ENCODE results near the gene NUDT1.

NUDT1 gene

DNA sequence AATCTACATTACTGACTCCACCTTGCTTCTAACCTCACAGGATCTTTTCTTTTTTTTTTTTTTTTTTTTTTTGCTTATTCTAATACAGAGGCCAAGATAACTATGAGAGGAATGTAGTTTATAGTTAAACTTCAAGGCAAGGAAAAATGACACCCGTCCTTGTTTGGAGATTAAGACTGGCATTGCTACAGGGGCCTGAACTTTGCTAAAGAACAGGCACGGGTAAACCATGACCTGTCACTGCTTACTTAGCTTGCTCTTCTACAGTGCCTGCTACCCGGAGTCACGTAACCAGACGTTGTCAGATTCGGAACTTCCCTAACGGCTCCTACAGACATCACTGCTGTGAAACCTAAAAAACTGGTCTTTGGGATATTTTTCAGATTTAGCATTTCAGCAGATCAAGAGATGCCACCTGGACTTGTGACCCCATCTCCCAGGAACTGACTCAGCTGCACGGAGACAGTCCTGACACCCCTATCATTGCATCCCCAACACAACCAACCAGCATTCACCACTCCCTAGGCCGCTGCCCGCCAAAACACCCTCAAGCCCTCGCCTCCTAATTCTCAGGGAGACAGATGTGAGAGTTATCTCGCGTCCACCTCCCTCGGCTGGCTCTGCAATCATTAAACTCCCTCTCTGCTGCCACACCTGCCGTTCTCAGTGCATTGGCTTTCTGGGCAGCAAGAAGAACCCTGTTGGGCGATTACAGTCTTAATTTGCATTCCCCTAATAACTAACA lies 36.8 kb upstream of the NUDT1 start:
- no peak for DNase-seq

DNA sequence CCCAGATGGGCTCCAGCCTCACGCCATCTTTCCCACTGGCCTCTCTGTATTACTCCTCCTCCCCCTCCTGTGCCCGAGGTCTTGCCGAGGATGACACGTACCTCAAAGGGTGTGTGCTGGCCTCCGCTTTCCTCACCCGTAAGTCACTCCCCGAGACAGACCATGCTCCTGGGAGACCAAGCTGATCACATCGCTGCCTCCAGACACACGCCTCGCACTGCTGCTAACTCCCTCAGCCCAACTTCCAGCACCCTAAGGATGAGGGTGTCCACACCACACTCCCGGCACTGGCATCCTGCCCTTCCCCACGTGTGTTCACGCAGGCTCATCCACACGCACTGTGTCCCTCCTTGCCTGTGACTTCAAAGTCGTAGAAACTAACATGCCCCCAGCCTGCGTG lies 33.3 kb upstream of the NUDT1 start:
- DNase-seq = no peak

DNA sequence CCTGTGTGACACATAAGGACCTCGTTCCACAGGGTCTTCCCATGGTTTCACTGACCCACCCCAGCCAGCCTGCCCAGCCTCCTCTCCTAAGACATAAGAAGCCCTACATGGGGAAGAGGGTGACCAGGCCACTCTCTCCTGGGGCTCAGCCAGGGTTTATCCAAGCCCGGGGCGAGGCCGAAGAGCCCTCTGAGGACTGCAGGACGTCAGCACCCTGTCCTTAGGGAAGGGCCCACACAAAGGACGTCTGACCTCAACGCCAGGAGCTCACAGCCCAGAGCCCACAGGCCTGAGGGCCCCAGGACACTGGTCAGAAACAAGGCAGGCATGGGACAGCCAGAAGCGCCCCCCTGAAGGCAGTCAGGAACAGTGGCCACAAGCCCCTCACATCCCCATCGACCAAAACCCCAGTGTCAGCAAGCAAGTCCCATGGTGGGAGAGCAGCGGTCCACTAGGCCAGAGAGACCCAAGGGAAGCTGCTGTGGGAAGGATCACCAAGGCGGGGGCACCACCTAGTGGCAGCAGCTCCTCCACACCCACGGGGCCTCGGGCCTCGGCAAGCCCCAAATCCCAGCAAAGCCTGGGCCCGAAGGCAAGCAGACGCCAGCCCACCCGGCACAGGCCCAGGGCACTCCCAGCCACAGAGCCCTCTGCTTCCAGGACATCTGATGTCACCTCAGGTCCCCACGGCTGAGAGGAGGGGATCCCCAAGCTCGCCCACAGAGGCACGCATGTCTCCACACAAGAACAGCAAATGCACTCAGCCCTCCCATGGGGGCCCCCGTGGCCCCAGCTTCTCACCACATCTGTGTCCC lies 32.7 kb upstream of the NUDT1 start:
- DNase-seq = peak; percentile 81

DNA sequence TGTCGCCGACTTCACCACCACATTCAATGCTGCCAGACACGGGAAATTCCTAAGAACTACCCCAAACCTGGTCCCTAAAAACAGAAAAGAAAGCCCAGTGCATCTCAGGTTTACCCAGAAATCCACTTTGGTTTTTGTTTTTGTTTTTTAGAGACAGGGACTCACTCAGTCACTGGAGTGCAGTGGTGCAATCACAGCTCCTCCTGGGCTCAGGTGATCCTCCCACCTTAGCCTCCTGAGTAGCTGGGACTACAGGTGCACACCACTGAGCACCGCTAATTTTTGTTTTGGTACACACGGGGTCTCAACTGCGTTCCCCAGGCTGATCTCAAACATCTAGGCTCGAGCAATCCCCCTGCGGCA lies 32.1 kb upstream of the NUDT1 start:
- DNase-seq = no peak

DNA sequence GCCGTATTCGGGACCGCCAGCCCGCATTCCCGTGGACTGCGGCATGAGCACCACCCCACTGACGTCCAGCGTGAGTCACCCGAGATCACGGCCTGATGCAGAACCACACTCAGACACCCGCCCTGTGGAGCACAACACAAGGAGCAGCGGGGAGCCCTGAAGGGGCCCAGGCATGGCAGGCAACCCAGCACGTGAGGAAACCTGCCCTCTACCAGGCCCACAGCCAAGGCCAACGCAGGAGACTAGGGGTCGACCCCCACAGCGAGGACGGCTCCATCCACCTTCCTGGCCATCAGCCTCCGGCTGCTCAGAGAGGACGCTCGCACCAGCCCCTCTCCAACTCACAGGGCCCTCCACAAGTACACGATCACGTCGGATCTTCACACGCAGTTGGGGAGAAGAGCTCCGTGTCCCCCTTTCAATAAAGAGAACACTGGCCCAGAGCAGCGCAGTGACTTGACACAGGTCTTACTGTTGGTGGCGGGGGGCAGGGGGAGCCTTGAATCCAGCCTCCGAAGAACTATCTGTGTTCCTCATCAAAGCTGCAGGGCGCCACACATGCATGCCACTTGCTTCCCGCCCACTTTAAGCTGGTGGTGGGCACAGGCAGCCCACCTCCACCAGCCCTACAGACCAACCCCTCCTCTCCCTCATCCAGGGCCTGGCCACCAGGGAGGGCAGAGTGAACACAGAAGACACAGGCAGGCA lies 31.3 kb upstream of the NUDT1 start:
- no peak for DNase-seq

DNA sequence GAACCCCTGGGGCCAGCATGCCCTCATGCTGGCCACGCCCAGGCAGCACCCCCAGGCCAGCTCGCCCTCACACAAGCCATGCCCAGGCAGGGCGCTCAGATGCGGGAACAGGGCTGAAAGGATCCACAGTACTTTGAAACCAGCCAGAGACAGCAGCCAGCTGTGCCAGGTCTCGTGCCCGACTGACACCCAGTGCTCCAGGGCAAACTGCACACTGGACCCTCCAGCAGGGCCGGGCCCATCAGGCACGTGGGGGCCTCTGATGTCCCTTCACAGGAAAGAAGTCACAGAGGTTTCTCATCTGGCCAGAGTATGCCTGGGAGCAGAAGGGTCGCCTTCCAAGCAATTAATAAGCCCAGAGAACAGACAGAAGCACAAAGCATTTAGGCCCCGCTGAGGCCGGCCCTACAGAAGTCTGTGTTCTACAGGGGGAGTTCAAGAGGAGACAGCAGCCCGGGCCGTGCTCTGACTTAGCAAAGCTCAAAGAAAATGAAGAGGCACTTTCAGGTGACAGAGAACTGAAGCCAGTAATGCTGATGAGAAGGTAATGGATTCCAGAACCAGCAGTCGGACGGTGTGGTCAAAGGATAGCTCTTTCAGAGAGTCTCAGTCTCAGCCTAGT lies 30.7 kb upstream of the NUDT1 start:
- DNase-seq = no peak

DNA sequence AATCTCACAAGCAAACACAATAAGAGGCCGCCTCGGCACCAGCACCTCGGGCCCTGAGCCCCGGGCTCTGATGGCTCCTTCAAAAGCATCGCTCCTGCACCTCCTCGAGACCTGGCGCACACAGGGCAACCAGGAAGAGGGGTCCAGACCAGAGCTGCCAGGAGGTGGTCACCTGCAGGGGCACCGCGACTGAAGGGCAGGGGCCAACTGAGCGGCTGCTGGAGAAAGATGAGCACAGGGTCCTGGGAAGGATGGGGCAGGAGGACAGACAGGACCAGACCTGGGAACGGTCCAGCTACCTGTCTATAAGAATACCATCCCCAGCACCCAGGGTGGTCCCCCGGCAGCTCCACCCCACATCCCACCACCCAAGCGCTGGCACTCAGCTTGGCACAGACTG lies 30.1 kb upstream of the NUDT1 start:
- no peak for DNase-seq

DNA sequence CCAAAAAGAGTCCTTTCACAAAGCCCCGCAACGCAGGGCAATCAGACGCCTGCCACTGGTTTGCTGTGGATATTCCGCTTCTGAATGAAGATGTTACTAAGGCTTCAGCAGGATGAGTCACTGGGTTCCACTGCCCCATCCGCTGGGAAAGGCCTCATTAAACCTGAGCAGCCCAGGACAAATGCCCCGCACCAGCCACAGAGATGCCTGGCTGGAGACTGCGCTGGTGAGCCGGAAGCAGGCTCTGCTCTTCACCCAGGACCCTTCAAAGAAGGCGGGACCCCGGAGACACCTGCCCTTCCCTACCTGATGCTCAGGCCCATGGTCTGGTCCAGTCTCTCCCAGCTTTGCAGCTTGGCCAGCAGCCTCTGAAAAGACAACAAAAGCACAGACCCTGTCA lies 29.1 kb upstream of the NUDT1 start:
- DNase-seq = no peak

DNA sequence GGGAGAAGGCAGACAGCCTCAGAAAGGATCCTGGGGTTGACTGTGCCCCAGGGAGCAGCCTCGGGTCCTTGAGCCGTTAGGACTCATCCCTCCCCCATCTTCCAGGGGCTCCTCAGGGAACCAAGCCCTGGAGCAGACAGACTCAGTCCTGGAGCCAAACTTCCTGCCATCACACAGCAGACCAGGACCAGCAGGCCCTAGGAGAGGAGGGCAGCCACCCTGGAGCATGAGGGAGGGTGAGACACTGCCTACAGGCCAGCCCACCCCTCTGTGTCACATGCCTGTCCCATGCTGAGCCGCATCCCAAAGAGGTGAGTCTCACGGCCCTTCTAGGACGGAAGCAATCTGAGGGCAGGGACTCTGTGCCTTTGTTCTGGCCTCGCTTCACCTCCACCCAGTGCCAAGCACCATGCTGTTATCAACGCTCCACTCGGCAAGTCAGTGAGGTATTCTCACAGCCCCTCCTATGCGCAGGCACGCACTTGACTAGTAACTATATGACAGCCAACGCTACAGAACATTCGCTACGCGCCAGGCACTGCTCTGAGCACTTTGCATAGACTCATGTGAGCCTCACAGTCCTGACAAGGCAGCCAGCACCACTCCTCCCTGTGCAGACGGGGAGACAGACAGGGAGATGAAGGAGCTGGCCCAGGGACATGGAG lies 28.3 kb upstream of the NUDT1 start:
- DNase-seq = no peak

DNA sequence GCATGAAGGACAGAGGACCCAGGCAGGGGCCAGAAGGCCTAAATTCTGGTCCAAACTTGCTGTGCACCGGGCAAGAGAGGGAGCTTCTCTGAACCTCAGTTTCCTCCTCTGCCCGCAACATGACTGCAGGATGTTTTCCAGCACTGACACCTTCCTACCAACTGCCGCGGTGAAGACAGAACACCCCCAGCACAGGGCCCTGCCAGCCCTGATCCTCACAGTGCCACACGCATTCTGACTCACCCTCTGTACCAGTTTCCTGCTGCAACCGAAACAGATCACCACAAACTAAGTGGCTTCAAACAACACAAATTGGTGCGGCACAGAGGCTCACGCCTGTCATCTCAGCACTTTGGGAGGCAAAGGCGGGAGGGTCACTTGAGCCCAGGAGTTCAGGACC lies 27.4 kb upstream of the NUDT1 start:
- no peak for DNase-seq

DNA sequence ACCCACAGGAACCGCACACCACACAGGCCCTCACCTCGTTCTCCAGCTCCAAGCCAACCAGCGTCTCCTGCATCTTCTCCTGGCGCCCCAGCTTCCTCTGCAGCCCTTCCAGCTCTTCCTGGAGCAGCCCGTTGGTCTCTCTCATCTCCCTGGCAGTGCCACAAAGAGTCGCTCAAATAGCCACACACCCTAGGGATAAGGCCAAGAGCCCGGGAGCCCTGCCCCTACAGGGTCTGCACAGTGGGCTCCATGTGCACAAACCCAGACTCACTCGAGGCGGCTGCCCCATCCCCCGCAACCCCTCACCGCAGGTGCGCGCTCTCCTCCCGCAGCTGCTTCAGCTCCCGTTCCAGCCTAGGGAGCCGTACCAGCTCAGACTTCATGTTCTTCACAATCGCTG lies 26.2 kb upstream of the NUDT1 start:
- DNase-seq = no peak

DNA sequence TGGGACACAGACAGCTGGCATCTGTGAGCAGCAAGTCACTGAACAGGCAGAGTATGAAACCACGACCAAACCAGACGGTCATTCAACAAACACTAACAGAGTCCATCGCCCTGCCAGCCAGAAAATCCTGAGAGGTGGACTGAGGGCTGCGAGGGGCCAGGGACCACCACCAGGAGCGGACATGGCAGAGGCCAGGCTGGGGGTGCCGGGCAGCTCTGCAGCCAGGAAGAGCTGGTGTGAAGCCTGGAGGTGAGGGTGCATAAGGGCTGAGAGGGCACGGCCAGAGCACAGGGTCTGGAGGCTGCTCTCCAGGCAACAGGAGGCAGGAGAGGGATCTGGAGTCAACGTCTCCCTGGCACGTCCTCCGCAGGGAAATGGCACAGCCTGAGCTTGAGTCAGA lies 24.8 kb upstream of the NUDT1 start:
- DNase-seq = no peak

DNA sequence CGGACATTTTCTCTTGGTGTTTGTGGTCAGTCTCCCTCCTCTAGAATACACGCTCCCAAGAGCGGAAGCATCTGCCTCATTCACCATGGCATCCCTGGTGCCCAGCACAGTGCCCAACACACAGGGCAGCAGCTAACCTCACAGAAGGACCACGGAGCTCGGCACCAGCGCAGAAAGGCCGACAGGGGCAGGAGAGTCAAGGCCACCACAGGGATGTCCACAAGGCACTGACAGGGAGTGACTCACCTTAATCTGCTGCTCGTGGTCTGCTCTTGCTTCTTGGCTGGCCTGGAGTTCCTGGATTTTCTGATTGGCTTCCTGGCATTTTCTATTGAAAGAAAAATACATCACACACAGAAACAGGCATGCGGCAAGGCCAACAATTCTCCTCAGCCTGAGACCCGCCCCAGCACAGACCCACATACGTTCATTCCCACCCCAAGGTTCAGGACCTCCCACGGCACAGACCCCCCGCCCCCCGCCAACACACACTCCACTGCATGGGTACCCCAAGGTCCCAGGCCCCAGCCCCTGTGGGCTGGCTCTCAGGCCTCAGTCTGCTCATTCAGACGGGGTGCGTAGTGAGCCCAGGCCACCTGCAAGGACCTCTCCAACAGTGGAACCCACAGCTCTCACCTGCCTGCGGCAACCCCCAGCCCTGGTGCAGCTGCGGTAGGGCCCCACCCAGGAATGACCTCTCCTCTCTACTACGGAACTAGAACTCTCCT lies 24.1 kb upstream of the NUDT1 start:
- no peak for DNase-seq

DNA sequence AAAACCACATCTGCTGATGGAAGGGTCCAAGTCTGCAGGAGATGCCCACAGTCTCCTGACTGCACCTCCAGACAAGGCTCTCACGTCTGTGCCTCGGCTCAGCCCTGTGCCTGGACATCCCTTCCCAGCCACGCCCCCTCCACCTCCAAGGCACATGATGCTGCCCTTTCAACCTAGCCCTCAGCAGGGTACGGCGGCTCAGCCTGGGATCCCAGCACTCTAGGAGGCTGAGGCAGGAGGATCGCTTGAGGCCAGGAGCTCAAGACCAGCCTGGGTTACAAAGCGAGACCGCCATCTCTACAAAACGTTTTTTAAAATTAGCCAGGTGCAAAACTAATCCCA lies 23.6 kb upstream of the NUDT1 start:
- no peak for DNase-seq

DNA sequence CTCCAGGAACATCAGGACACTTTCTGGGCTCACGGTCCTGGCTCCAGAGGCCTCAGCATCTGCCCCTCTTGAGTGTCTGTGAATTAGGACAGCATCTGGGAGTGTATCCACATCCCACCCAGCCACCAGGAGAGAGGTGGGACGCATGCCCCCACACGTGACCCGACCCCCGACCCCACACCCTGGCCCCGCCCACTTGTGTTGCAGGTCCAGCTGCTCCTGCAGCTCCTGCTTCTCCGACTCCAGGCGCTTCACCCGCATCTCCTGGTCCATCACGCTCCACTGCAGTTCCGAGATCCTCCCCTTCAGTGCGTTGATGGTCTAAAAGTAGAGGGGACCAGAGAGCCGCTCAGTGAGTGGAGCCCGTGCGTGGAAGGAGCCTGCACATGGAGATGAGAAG lies 22.9 kb upstream of the NUDT1 start:
- DNase-seq = no peak

DNA sequence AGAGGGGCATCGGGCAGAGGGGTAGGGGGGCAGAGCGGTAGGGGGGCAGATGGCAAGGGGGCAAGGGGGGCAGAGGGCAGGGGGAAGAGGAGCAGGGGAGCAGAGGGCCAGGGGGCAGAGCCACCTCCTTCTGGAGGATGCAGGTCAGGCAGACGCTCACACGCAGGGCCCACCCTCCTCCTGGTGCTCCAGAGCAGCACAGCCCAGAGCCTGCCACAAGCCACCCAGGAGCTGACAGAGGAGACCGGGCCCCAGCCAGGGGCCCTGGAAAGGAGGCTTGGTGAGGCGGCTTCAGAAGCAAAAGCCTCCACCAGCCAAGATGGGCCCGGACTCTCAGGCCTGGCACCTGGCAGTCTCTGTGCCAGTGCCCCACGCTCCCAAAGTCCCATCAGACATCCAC lies 22.4 kb upstream of the NUDT1 start:
- DNase-seq = no peak

DNA sequence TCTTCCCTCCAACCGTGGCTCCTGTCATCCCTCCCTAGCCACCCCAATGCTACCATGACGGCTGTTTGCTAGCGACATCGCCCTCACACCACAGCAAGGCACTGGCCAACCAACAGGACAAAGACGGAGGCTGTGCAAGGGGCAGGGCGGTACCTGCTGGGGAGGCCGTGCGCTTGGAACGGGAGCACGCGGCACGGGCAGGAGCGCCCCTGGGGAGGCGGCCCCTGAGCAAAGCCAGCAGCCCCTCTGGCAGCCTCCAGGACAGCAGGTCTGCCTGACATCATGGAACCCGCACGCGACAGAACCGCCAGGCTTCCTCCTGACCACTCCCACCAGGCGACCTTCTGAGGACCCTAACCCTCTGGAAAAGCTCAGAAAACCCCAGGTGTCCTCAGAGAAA lies 22.0 kb upstream of the NUDT1 start:
- DNase-seq = no peak

DNA sequence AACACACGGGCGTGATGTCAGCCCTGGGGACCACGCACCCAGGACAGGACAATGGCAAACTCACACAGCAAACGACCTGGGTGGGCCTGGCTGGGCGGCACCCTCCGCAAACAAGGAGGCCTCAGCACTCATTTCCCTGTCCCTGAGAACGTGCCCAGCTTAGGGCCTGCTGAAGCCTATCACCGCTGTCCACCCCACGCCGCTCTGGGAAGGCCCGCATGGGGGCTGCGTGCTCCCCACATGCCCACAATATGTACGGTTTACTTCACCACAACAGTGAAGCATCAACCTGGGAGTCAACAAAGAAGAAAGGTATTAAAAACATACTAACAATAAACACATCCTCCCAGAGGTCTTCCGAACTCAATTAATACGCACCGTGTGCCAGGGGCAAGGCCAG lies 21.5 kb upstream of the NUDT1 start:
- no peak for DNase-seq

DNA sequence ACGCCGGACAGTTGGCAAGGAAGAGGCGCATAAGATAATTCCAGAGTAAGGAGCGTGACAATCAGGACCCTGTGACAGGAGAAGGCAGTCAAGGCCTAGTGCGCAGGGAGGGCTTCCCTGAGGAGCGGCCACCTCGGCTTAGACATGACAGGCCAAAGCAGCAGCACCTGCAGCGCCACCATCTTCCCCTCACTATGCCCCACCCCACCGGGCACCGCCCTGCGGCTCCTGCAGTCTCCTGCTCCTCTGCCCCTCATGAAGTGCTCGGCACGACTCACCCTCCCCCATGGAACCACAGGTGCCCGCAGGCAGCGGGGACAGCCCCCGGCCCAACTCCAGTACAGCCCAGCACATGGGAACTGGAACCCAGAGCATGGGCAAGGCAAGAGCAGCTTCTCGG lies 21.1 kb upstream of the NUDT1 start:
- no peak for DNase-seq

DNA sequence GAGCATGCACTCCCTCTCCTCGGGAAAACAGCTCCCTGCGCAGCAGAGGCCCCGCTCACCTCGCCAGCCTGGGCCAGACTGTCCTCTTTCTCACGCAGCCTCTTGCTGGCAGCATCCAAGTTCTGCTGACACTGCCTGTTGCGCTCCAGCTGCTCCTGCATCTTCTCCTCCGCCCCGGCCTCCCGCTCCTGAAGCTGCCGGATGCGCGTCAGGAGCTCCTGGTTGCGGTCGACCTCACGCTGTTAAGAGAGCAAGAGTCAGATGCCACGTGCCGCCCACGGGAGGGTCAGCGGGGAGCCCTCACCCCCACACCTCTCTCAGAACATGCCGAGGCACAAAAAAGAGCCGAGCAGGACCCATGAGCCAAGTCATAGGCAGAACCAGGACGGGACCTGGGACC lies 19.5 kb upstream of the NUDT1 start:
- DNase-seq = no peak

DNA sequence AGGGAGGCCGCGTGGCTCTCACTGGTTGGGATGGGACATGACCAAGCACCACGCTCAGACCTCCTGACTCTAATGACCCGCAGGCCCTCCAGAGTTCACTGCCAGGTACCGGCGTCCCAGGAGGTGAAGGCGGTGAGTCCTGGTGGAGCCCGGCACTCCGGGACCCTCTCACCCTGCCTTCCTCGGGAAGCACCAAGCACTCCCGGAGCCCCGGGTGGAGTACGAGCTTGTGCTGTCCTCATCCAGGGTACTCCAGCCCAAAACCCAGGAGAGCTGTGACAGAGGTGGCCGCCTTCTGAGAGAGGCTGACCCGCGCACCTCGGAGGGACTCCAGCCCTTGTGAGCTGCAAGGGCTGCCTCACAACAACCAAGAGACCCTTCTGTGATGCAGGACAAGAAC lies 18.7 kb upstream of the NUDT1 start:
- no peak for DNase-seq

DNA sequence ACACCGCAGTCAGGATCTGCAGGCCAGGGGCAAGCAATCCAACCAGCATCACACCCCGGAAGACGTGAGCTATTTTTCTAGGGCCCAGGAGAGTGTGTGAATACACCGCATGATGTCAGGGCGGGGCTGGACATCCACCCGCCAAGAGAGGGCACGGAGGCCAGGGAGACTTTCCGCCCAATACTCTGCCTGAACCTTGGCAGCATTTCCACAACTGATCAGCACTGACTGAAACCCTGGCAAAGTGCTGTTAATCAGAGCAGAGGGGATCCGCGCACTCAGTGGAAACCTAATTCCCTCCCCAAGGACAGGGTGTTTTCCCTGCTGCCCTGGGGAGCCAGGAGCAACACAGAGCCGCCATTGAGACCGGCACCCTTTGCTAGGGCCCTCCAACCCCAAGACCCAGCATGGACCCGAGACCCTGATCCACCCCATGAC lies 17.5 kb upstream of the NUDT1 start:
- DNase-seq = no peak

DNA sequence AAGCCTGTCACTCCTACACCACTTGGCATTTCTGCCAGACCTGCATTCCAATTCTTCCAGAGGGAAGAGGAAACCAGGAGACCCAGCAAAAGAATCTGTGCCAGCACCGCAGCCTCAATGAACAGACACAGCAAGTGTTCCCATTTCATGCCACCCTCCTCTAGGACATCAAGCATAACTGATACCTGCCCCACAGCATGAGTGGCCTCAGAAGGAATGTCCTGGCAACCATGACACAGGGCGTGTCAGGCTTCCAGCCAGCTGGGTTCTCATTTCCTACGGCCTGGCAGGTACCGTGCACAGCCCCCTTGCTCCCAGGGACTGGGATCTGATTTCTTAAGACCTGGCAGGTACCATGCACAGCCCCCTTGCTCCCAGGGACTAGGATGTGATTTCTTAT lies 17.1 kb upstream of the NUDT1 start:
- DNase-seq = no peak
